ENCODE data around the gene PLEKHH1.

- no peak for TF ChIP-seq POLR2A (IDR thresholded peaks at IDR 0.05)
- no peak for TF ChIP-seq CTCF (IDR thresholded peaks at IDR 0.05)
- TF ChIP-seq EP300 (IDR thresholded peaks at IDR 0.05), result no peak
Measured at GRCh38 chr14:67493092-67493717, 39.9 kb upstream of the PLEKHH1 start.

All from tibial nerve (tissue), 4 donors.